NB4 (cell line): Measurements from ENCODE around the gene MAP3K2.

Source experiments
- DNase-seq: peaks from one replicate; pipeline ENCODE4 v3.0.0; 2010; ENCODE audit warnings: low read depth
- H3K4me3 ChIP-seq: one replicate; pipeline ENCODE4 v1.5.1; 2011; ENCODE audit warnings: mild to moderate bottlenecking, low read depth, low read length, moderate library complexity
- MAX ChIP-seq: IDR thresholded peaks from 2 replicates; pipeline ENCODE4 v1.6.1; 2011; ENCODE audit warnings: low read depth, low read length
- MYC ChIP-seq: IDR thresholded peaks from 2 replicates; pipeline ENCODE4 v1.6.1; 2011; ENCODE audit warnings: low read depth, low read length
- POLR2A ChIP-seq: IDR thresholded peaks from 2 replicates; pipeline ENCODE4 v1.6.1; 2011; ENCODE audit warnings: mild to moderate bottlenecking; ENCODE audit not compliant: insufficient read length; ENCODE audit errors: extremely low read depth
- TF ChIP-seq, protein P1 (sequence below): IDR thresholded peaks from one replicate; pipeline ENCODE4 v1.5.1; 2012; ENCODE audit warnings: low read depth, low read length

The MAP3K2 gene

GRCh38 chr2:127429291-127429690, 41.5 kb upstream of the MAP3K2 start:
- H3K4me3 ChIP-seq = no peak overlapping the region
- TF ChIP-seq POLR2A = no peak
- TF ChIP-seq MAX = no peak
- TF ChIP-seq, protein P1, sequence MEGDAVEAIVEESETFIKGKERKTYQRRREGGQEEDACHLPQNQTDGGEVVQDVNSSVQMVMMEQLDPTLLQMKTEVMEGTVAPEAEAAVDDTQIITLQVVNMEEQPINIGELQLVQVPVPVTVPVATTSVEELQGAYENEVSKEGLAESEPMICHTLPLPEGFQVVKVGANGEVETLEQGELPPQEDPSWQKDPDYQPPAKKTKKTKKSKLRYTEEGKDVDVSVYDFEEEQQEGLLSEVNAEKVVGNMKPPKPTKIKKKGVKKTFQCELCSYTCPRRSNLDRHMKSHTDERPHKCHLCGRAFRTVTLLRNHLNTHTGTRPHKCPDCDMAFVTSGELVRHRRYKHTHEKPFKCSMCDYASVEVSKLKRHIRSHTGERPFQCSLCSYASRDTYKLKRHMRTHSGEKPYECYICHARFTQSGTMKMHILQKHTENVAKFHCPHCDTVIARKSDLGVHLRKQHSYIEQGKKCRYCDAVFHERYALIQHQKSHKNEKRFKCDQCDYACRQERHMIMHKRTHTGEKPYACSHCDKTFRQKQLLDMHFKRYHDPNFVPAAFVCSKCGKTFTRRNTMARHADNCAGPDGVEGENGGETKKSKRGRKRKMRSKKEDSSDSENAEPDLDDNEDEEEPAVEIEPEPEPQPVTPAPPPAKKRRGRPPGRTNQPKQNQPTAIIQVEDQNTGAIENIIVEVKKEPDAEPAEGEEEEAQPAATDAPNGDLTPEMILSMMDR = no peak
- no peak for TF ChIP-seq MYC
- no peak for DNase-seq

- TF ChIP-seq MAX (no peak), POLR2A (no peak), MYC (no peak)
- TF ChIP-seq, protein P1 = no peak
- no peak overlapping the region for H3K4me3 ChIP-seq
- no peak for DNase-seq
Observed at GRCh38 chr2:127428815-127429109, 41.0 kb upstream of the MAP3K2 start.

DNA sequence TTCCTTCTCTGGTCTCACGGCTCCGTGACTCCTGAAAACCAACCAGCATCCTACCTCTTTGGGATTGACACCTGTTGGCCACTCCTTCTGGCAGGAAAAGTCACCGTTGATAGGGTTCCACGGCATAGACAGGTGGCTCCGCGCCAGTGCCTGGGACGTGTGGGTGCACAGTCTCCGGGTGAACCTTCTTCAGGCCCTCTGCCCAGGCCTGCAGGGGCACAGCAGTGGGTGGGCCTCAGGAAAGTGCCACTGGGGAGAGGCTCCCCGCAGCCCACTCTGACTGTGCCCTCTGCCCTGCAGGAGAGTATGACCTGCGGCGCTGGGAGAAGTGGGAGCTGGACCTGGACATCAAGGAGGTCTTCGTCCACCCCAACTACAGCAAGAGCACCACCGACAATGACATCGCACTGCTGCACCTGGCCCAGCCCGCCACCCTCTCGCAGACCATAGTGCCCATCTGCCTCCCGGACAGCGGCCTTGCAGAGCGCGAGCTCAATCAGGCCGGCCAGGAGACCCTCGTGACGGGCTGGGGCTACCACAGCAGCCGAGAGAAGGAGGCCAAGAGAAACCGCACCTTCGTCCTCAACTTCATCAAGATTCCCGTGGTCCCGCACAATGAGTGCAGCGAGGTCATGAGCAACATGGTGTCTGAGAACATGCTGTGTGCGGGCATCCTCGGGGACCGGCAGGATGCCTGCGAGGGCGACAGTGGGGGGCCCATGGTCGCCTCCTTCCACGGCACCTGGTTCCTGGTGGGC, 40.5 kb upstream of the MAP3K2 start:
- DNase-seq = no peak
- TF ChIP-seq, protein P1 = no peak
- TF ChIP-seq POLR2A (no peak), MAX (no peak), MYC (no peak)
- no peak overlapping the region for H3K4me3 ChIP-seq

- TF ChIP-seq, protein P1 = no peak
- TF ChIP-seq MAX = no peak
- TF ChIP-seq POLR2A = no peak
- no peak for TF ChIP-seq MYC
- no peak for DNase-seq
- no peak overlapping the region for H3K4me3 ChIP-seq
Observed at GRCh38 chr2:127427376-127428056, 39.7 kb upstream of the MAP3K2 start.

DNA sequence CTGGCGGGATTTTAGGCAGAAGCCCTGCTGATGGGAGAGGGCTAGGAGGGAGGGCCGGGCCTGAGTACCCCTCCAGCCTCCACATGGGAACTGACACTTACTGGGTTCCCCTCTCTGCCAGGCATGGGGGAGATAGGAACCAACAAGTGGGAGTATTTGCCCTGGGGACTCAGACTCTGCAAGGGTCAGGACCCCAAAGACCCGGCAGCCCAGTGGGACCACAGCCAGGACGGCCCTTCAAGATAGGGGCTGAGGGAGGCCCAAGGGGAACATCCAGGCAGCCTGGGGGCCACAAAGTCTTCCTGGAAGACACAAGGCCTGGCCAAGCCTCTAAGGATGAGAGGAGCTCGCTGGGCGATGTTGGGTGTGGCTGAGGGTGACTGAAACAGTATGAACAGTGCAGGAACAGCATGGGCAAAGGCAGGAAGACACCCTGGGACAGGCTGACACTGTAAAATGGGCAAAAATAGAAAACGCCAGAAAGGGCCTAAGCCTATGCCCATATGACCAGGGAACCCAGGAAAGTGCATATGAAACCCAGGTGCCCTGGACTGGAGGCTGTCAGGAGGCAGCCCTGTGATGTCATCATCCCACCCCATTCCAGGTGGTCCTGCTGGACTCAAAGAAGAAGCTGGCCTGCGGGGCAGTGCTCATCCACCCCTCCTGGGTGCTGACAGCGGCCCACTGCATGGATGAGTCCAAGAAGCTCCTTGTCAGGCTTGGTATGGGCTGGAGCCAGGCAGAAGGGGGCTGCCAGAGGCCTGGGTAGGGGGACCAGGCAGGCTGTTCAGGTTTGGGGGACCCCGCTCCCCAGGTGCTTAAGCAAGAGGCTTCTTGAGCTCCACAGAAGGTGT, 39.0 kb upstream of the MAP3K2 start:
- no peak for DNase-seq
- H3K4me3 ChIP-seq = no peak overlapping the region
- TF ChIP-seq, protein P1 = no peak
- TF ChIP-seq POLR2A = no peak
- no peak for TF ChIP-seq MAX
- no peak for TF ChIP-seq MYC
